Activated T-helper 9 cell treated with anti-CD3 and anti-CD28 coated beads, Interleukin-2, amount 50 U/mL, for 16 hours (primary cell): ENCODE results near the gene CLBA1.
A peak's percentile ranks its signal among the peaks of the same experiment; 100 is the strongest.

ENCODE experiments used
- DNase-seq: peaks from one replicate; pipeline ENCODE4 v3.0.0-alpha.2; 2020; ENCODE audit warnings: low read depth

Gene CLBA1

DNA sequence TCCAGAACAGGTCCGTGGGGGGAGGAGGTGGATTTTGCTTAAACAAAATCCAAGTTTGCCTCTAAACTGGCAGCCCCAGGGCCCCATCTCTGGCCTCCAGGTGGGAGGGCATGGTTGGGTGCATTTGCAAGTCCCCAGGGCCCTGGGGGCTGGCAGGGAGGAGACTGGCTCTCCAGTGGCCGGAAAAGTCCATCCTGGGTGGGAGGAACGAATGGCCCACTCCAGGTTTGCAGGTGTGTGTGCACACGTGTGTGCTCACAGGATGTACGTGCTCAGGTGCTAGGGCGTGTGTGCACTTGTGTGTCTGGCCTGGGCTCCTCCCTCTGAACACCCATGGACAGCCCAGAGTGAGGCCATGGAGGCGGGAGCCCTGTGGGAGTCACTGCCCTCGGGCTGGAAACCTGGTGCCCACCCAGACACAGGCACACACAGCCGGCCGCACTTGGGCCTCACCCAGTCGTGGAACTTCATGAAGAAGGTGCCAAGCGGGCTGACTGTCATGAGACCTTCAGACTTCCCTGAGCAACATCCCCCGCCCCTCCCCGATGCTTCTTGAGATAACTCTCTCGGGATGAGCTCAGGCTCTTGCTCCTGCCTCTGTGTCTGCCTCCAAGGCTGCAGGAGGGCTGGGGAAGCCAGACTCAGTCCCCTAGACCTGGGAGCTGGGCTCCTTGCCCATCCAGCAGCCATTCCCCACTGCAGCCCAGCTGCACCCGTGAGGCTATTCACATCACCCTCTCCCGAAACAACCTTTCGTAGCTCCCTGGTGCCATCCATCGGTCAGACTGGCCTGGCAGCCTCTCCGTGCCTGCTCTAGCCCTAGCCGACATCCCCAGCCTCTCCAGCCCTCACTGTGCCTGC lies 16.8 kb upstream of the CLBA1 start:
- DNase-seq = no peak

DNA sequence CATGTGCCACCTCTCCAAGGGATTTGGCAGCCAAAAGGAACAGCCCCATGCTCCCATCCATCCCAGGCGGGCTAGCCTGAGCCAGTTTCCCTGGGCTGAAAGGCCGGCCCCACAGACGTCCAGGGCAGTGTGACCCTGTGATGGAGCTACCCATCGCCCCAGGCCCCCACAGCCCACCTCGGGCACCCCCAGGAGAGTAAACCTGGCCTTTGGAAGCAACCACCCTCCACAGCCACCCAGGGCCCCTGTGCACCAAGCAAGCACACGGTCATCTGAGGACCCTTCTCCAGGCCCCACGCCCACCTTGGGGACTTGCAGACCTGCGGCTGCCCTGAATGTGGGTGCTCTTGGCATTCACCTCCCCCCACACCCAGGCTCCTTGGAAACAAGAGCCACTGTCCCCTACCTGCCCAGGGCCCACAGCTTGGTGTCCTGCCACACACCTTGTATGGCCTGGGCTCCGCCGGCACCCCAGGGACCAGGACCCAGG lies 15.8 kb upstream of the CLBA1 start:
- DNase-seq = no peak

DNA sequence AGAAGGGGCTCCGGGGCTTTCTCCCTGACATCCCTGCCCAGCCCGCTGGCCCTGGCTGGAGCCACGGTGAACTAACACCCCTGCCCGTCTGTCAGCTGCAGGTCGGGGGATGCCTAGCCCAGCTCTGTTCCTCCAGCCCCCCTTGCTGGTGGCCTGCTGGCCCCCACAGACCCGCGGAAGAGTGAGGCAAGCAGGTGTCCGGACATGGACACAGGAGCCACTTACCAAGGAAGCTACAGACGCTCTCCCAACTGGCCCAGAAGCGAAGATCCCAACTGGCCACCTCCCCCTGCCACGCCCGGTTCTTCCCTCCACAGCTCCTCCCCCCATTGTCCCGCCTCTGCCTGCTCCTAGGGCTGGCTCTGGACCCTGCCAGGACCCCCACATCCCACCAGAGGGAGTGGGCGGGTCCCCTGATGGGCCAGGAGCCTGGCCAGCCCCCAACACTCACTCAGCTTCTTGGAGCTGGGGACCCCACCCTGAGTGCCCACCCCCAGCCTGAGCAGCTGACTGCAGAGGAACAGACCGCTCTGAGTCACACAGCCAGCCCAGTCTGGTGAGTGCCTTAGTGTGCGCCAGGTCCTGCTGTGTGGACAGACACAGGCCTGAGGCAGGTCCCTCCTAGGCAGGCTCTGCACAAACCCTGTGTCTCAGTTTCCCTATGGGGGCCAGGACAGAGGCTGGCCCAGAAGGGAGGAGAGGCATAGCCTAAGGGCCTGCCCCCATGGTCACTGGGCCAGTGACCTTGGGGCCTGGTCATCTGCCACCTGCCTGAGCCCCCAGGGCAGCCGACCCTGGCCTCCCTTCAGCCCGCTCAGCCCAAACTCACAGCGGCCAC lies 15.1 kb upstream of the CLBA1 start:
- no peak for DNase-seq

DNA sequence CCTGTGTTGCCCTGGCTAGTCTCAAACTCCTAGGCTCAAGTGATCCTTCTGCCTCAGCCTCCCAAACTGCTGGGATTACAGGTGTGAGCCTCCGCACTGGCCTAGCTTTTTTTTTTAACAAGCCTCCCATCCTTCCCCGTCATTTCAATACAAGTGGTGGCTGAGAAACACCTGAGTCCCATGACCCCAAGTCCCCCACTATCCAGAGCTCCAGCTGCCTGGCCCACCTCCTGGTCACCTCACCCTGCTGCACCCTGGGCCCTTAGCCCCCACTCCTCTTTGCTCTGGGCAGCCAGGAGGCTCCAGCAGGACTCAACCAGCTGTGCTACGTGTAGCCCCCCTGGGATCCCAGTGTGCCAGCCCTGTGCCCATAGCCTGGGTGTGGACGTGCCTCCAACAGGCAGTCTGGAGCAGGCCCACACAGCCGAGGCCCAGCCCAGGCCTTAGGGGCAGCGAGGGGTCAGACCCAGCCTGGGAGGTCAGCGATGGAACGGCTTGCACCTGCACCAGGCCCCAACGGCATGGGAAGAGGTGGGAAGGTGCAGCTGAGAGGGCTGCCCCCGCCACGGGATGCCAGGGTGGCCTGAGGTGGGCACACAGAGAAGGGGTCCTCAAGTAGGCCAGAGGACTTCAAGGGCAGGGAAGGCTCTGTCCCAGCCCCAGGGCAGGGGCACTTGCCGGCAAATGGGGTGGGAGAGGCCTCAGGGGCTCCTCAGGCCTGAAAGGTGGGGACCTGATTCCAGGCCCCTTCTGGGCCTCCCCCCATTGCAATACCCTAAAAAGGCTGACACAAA lies 13.9 kb upstream of the CLBA1 start:
- no peak for DNase-seq

DNA sequence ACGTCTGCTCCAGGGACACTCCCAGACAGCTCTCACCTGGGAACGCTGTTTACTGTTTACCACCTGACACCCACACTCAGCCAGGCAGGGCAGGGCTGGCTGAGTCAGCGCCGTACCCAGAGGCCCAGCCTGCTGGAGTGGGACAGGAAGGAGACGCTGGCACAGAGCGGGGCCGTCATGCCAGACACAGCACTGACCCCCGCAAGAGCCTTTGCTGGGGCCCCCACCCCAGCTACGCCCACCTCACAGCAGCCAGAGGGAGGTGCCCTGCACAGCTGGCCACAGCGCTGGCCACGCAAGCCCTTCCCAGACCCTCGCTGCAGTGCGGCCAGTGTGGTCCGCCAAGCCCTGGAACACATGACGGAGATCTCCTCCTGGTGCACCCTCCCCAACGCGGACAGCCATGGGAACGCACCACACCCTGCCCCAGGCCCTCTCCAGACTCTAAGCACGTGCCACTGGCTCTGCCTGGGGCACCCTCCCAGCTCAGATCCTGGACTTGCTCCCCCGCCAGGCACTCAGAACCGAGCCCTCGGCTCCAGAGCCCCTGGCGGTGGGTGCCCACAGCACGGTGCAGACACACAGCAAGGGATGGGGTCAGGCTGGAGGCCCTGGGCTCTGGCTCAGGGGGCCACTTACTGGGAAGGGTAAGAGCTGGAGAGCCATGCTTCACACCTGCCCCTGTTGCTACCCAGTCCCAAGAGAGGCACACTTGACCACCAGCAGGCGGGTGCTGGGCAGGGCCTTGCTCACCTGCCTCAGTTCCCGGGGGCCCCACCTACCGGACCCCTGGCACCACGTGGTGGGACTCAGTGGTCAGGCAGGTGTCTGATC lies 13.1 kb upstream of the CLBA1 start:
- no peak for DNase-seq

DNA sequence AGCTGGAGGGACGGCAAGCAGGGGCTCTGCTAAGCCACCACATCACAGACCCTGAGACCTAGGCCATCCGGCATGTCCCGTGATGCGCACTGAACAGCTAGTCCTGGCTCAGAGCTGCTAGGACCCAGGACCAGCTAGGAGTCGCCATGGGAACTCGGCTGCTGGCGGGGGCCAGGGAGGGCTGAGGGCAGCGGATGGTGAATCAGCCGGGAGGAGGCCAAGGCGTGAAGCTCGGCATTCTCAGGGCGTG lies 12.5 kb upstream of the CLBA1 start:
- no peak for DNase-seq

DNA sequence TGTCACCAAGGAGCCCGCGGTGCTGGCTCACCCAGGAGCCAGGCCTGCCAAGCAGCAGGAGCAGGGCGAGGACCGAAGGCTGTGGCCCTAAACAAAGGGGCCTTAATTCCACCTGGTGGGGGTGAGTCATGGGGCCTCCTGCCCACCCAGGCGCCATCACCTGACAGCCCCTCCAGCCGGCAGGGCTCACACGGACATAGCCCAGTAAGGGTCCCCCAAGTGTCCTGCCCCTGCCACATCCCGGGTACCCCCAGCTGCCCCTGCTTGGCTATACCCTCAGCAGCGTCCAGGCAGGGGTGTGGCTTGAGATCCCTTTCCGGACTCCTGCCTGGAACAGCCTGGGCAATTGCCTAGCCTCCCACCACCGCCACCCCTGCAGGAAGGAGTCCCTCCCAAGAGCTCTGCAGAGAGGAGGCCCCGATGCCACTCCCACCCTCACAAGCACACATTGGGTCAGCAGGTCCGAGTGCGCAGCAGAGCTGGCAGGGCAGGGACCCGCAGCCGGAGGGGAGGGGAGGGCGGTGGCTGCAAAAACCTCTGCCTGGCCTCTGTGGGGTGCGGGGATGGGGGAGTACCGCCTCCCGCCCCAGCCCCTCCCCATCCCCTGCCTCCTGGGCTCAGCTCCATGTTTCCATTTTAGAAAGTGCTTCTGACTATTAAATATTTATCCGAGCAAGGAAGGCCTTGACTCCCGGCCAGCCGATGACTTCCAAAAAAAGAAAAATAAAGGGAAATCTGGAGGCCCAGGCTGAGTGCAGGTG lies 12.0 kb upstream of the CLBA1 start:
- no peak for DNase-seq

DNA sequence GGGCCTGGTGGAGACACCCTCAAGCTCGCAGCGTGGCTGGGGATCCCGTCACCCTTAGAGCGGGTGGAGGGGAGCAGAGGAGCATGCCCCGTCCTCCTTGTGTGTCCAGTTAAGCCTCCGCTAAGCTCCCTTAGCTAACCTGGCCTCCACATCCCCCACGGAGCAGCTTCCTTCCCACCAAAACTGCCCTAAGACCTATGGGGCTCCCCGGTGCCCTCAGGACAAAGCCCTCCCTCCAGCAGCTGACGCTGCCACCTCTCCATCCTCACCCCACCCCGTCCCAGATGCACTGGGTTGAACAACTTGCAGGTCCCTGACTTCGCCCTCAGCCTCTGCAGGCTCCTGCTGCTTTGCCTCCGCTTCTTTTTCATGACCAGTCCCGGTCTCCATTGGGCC lies 11.4 kb upstream of the CLBA1 start:
- no peak for DNase-seq

DNA sequence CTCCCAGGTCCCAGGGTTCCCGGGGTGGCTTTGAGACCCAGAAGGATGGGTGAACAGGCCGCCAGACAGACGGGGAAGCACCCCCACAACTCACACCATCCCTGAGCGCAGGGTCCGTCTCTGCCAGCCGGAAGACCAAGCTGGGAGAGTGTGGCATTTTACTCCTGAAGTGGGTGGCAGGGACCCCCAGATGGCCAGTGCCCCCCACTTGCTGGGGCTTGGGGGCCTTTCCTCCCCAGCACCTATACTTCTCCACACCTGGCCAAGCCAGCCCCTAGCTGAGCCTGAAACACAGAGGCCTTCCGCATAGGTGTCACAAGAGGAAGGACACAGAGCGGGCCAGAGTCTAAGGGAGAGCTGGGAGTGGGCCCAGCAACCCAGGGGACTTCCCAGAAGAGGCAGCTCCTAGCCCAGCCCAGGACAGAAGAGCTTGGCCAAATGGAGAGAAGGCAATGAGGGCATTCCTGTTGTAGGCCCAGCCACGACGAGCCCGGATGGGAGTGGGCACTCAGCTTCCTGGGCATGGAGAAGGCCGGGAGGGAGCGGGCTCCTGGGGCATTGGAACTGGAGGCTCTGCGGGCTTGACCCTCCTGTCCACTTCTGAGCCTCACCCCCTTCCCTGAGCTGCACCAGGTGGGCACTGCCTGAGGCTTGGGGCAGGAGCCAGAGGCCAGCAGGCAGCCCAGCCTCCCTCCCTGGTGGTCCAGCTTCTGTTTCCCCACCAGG lies 10.8 kb upstream of the CLBA1 start:
- no peak for DNase-seq

DNA sequence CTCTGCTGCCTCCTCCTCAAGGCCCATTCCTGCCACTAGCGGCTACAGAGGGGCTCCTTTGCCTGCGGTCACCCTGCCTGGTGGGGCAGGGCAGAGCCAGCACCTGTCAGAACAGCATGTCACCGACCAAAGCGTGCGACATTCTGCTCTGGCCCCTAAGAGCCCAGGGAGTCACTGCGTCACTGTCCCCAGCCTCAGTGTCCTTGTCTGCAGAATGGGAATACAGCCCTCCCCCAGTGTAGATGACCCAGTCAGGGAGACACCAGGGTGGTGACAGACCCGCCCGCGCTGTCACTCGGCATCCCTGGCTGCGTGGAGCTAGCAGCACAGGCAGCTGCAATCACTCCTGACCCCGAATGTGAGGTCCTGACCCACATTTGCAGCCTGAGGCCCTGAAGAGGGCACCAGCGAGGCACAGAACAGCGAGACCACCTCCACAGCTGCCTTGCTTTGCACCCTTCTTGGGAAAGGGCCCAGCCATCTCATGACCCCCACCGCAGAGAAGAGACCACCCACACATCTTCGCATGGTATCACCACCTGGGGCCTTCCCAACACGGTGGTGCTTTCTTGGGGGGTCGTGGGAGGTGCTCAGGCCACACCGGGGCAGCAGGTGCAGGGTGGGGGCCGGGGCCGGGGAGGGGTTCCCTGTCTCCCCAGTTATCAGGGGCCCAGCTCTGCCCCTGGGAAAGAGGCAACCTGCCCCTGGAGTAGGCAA lies 9.9 kb upstream of the CLBA1 start:
- no peak for DNase-seq

DNA sequence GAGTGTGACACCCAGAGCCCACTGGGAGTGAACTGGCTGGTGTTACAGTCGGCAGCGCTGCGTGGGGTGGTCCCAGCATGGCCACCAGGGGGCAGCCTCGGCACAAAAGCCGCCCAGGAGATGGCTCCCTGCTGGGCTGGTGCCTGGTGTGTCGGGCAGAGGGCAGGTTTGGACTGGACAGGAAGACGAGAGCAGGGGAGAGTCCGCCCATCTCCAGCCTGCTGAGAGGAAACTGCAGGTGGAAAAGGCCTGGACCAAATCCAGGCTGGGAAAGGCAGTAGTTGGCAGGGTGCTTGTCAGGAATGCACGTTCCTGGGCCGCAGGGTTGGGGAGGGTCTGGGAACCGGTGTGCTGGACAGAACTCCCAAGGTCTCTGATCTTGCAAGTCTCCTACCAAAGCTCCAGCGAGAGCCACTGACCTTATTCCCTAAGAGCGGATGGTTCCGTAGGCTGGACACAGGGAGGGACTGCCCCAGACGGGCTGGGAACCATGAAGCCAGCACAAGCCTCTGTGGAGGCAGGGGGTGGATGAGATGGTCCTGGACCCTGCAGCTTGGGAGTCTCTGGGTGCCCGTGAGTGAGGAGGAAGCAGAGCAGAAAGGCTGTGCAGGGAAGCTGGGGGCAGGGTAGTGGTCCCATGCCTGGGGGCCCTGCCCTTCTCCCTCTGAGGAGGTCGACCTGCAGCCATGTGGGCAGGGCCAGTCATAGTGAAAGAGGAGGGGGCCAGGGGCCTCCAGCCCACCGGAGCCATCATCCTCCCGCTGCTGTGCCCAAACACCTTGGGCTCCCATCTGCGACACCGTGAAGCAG lies 9.2 kb upstream of the CLBA1 start:
- peak; percentile 80 for DNase-seq

DNA sequence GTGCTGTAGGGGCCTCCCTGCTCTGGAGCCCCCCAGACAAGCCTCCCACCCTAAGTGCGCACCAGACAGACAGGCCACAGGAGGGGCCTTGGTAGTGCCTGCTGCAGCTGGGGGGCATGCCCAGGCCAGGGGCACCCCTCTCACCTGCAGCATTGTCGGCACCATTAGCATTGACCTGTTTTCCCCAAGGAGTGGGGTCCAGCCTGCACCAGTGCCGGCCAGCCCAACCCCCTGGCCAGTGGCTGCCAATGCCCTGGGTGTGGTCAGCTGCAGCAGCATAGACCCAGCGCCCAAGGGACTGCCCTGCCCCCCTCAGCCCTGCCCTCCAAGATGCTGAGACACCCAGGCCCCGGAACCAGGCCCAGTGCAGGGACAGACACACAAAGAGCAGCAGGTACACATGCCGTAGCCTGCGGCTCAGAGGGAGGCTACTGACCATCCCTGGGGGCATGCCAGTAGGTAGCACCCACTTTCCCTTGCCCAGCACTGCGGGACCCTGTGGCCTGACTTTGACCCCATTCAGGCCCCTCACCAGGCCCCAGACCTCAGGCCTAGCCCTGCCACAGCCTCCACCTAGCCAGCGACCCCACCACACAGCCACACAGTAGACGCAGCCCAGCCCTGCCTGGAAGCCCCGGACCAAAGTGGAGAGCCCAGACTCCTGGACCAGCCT lies 8.4 kb upstream of the CLBA1 start:
- no peak for DNase-seq

DNA sequence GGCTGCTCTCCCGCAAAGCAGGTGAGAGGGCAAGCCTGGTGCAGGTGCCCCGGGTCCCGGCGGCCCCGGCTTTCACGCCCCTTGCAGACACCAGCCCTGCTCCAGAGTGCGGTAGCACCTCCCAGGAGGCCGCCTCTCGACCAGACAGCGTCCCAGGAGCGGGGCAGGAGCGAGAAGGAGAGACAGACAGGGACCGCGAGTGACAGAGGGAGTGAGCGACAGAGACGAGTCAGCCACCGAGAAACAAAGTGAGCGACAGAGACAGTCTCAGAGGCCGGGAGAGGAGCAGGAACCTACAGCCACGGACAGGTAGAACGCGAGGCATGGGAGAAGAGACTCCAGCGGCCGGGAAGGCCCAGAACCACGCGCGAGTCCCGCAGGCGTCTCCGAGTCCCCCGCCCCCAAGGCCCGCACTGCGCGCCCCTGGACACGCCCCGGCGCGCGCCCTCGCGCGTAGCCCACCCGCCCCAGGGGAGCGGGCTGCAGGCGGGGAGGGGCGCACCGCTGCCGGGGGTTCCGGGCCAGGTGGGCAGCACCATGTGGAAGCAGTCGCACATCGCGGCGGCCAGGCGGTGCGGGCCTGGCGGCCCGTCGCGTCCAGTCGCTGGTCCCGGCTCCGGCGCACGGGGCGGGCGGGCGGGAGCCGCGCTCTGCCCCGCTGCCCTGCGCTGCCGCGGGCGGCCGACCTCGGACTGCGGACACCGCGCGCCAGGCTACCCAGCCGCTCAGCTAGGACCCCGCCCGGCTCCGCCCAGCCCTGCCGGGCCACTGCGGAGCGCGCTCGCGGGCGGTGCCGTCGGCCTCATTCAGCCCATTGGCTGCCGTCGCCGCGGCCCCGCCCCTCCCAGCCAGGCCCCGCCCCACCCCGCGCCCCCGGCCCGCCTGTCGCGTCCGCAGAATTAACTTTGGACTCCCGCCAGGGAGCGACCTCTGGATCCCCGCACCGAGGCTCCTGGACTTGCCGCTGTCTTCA lies 7.6 kb upstream of the CLBA1 start, which contains the start of gene AHNAK2:
Gene AHNAK2, minus strand, starts transcription at position 694 of the 973 bp plus-strand sequence. Its CDS starts 137 bp downstream, at position 557.
- peak; percentile 43 for DNase-seq

DNA sequence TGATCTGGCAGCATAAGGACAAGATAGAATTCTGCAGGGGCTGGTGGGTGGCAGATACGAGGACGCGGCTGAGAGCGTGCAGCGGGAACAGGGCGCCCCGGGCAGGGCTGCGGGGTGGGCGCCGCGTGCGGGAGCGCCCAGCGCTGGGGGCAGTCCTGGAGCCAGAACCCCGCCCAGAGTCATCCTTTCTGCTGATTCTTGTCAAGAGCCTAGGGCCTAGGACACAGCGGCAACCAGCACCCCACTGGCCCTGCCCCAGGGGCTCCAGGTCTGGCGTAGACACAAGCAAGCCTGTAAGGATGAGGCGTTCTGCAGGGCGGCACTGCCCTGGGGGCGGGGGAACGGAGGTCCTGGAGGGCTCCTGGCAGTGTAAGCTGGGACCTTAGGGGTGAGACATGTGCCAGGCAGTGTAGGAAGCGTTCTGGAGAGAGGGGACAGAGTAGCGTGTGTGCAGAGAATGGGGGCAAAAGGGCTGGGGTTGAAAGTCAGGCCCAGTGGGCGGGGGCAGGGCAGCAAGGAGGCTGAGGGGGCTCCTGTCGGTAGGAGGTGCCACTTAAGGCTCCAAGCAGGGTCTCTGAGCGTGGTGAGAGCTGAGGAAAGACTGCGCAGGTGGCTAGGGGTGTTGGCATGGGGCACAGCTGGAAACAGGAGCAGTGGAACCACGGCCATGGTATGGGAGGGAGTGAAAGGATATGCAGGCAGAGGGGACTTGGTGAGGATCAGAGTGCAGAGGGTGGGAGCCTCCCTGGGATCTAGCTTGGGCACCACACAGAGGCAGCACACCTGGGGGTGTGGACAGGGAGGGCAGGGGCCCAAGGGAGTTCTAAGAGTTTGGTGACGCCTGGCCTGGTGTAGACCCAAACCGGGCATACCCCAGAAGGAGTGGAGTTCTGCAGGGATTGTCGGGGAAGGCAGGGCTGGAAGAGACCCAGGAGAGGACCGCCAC lies 6.6 kb upstream of the CLBA1 start:
- no peak for DNase-seq

DNA sequence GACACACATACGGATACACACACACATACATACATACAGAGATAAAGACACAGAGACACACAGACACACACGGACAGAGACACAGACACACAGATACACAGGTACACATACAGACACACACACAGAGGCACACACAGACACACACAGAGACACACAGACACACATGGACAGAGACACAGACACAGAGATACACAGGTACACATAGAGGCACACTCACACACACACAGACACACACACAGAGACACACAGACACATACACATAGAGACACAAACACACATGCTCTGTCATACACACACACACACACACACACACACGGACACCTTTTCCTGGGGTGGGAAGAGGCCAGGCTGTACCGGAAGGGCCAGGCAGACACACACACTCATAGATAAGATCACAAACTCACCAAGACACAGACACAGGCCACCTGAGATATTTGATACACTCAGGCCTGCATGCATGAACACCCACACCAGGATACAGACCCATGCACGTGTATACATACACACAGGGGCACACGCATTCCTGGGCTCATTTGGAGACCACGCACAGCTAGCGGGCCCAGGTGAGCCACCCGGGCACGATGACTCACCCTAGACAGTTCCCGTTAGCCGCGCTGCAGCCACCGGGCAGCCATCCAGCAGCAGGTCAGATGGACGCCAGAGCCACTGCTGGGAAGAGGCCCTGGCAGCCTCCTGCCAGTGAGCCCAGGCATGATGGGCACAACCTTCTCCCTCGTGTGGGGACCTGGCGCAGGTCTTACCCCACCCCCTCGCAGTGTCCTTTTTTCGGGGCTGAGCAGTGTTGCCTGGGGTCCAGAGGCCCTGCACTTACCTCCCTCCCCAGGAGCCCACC lies 5.6 kb upstream of the CLBA1 start:
- no peak for DNase-seq
